HG03469 (cell line): ENCODE measurements around the gene CRIP3.
"Not testable (repeated sequence)": the region's sequence is repeated elsewhere in the genome, so short reads cannot be mapped to it uniquely, and the experiment has no call there.

Source experiments
- ATAC-seq: cut with Tn5 transposase; IDR thresholded peaks from one replicate; pipeline ENCODE4 v1.9.1; 2021; ENCODE audit warnings: mild to moderate bottlenecking, moderate library complexity, moderate number of reproducible peaks; ENCODE audit not compliant: unreplicated experiment

CRIP3 gene, protein sequence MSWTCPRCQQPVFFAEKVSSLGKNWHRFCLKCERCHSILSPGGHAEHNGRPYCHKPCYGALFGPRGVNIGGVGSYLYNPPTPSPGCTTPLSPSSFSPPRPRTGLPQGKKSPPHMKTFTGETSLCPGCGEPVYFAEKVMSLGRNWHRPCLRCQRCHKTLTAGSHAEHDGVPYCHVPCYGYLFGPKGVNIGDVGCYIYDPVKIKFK

DNA sequence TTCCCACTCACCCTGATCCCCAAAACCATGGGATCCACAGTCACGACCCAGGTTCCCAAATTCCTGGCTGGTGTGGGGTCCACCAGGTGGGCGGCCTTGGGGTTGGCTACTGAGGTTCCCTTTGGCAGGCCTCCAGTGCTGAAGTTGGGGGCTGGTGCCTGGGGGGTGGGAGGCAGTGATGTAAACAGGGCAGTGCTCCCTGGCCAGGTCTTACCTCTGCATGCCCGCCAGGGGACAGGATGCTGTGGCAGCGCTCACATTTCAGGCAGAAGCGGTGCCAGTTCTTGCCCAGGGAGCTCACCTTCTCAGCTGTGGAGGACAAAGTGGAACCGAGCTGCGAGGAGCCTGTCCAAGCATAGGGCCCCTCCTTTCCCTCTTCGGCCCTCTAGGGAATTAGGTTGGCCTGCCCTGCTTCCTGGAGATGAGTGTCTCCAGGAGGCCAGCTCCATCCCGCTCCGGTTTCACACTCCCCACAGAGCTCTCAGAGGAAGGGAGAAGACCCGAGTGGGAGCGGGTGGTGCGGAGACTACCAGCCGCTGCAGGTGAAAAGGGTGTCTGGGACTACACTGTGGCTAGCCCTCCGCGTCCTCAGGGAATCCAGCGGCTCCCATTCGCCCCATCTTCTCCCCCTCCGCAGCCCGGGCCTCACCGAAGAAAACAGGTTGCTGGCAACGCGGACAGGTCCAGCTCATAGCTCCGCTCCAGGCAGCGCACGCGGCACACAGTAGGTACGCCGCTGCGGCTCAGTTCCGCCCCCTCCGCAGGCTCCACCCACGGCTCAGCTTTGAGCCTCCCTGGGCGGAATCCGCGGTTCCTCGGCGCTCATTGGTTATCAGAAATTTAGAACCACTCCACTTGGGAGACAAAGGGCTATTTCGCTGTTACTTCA is at the start of gene CRIP3:
CRIP3 (minus strand) TSS at position 726 of the 889 bp plus-strand sequence; CDS start at position 692, 34 bp downstream.
- ATAC-seq = no peak

DNA sequence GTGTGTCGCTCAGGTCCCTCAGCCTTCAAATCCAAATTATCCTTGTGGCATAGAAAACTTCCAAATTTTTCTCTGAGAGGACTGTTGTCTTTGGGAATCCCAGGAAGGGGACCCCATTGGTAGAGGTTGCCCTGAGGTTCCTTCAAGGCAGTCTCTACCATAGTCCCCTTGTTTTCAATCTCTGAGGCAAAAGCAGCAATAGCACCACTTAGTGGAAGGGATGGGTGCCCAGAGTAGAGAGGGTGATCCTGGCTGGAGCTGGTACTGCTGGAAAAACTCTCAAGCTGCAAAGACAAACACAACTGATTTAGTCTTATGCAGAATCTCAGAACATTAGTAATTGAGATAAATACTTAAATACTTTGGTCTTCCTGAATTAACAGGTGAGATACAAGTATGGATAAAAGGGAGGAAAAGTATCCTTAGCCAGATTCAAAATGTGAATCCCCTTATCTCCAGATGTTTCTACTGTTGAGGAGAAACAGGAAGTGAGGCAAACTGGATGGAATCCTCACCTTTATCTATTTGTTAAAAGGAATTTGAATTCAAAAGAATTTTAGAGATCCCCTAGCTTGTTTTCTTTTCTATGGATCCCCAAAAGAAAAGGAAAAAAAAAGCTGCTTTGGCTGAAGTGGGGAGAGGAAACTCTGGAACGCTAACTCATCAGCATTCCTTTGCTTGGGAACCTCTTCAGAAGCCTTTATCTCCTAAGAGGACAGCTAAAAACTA is 47.4 kb upstream of the CRIP3 start:
- ATAC-seq = no peak

DNA sequence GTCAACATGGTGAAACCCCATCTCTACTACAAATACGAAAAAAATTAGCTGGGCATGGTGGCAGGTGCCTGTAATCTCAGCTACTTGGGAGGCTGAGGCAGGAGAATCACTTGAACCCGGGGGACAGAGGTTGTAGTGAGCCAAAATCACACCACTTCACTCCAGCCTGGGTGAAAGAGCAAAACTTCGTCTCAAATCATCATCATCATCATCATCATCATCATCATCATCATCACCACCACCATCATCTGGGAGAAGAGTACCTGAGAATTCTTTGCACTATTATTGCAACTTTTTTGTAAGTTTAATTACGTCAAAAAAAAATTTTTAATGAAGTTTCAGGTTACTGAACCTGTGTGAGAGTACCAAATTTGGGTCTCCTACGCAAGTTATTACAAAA is 43.3 kb upstream of the CRIP3 start:
- not testable (repeated sequence) for ATAC-seq

DNA sequence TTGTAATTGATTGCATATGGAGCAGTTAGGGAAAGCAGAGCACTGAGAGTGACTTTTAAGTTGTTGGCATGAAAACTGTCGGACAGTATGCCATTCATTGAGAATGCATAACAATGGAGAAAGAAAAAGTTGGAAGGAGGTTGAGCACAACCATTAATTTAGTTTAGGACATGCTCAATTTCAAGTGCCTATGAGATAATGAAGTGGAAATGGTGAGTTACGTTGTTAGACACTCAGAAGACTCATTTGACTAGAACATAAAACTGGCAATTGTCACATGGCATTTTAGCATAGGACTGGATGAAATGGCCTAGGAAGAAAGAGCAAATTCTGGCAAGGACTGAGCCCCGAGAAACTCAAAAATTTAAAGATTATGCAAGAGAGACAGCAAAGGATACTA is 38.8 kb upstream of the CRIP3 start:
- no peak for ATAC-seq

DNA sequence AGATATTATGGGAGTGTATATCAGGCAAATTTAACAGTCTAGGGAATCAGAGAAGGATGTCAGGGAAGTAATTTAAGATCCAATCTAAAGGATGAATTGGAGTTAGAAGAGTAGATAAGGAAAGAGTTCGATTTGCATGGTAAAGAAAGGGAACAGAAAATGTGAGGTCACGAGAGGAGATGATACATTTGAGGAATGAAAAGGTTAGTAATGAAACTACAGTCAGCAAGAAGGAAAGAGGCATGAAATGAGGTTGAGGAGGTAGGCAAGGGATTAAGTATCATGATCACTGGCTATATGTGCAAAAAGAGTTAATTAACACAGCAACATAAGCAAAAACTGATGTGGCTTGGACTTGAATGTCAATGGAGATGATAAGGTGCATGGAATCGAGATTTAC is 38.4 kb upstream of the CRIP3 start:
- no peak for ATAC-seq

DNA sequence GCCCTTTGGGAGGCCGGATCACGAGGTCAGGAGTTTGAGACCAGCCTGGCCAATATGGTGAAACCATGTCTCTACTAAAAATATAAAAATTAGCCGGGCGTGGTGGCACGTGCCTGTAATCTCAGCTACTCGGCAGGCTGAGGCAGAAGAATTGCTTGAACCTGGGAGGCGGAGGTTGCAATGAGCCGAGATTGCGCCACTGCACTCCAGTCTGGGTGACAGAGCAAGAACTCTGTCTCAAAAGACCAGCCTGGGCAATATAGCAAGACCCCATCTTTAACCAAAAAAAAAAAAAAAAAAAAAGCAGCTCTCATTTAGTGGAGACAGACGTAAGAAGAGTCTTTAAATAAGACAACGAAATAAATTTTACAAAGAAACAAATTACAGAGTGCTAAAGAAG is 37.6 kb upstream of the CRIP3 start:
- ATAC-seq = not testable (repeated sequence)

DNA sequence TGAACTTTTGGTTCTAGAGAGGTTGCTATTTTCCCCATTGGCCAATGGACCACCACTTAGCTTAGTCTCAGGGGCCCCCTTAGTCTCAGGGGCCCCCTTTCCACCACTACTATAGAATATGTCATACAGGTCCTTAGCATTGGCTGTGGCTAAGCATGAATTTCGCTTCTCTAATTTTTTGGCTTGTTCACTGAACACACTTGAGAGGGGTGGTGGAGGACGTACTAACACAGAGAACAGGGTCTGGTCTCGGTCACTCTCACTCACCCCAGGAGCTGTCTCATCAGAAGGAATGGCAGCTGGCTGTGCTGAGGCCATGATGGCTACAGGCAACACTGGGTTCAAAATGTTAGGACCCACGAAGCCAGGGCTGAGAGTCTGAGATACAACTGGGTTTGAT is 30.5 kb upstream of the CRIP3 start:
- ATAC-seq = peak; percentile 55

DNA sequence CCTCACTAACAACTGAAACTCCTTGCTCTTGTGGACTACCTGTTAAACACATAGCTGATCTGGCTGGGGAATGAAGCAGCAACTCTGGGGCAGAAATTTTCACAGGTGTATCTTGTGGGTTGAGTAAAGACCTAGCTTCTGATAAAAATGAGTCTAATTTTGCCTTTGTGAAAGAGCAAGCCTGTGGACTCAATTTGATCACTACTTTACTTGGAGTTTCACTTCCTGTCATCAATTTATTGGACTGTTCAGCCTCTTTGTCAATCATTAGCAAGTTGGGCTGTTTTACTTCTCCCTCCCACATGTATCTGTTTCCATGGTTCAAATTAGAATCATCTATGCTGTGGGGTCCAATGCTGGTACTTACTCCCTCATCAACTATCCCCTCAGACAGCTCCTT is 29.6 kb upstream of the CRIP3 start:
- ATAC-seq = no peak

DNA sequence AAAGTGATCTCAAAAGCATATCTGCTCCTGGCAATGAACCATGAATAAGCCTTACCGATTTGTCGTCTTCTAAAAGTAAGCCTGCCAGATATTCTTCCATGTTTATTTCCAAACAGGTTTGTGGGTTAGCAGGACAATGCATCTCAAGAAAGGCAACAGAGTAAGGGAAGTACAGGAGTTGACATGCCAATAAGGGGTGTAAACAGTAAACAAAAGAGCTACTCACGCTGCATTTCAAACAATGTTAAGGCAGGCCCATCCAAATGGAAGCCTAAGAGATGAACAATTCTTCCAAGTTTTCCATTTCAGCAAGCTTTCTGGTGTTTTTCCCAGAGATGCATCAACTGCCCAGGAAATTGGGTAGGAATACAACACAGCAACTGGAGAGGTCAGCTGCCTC is 27.8 kb upstream of the CRIP3 start:
- ATAC-seq = no peak

DNA sequence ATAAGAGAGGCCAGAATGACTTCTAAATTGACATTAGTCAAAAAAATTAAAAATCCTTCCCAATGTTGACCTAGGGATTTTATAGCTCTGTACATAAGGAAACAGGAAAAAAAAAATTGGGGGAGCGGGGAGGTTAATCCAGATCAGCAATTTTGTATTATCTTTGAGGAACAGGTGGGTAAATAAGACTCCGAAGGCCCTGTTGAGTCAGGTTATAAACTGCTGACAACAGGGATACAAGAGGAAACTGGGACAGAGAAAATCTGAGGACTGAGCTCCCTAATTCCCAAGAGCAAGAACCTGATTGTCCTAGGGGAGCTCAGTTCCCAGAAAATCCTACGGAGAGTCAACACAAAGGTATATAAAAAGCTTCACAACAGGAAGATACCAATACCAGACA is 26.8 kb upstream of the CRIP3 start:
- no peak for ATAC-seq

DNA sequence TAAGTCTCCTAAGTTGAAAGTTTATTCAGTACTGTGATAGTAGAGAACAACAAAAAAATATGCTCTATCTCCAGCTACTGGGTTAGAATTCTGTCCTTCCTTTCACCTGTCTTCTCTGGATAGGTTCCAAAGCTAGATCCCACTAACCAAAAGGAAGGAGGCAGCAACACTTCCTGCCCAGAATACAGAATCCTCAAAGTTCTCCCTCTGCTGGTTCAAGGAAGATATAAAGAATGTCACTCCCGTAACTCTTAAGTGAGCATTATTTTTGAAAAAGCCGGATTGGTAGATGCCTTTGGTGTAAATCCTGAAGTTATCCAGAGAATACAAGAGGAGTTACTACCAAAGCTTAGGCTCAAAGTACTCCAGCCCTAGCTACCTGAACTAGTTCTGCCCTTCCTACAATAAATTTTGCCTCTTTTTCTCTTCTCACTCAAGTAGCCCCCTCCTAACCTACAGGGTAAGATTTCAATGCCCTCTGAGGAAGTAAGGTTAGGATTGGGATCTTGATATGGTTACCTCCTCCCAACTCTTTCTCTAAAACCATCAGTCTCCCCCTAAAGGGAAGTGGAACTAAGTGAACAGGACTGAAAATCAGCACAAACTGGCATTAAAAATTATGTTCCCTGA is 26.0 kb upstream of the CRIP3 start:
- ATAC-seq = no peak

DNA sequence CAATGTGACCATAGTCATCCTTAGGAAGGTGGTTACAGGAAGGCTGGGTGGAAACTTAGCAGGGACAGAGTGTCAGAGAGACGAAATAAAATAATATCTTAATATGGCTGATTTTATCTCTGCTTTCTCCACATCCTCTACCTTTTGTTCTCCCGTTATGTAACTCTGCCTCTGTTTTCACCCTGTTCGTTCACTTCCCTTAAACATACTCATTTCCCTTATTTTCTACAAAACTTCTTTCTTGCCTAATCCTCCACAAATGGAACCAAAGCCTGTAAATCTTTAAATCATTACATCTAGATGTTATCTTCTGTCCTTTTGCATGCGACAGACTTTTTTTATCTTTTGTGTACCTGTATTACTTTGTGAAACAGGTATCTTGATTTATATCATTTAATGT is 23.3 kb upstream of the CRIP3 start:
- ATAC-seq = no peak

DNA sequence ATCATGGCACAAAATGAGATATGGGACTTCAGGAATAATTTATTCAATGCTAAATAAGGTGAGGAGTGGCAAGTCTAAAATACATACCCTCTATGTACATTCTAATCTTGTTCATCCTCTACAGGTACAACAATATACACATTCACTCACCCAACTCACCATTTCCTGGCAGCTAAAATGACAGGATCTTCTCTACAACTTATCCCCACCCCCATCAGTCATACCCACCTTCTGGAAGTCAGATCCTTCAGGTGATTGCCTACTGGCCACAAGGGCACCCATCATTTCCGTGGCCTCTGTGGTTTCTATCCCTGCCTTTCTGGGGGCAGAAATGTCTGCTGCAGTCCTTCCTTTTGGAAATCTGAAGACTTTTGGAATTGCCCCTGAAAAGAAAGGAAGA is 22.8 kb upstream of the CRIP3 start:
- no peak for ATAC-seq

DNA sequence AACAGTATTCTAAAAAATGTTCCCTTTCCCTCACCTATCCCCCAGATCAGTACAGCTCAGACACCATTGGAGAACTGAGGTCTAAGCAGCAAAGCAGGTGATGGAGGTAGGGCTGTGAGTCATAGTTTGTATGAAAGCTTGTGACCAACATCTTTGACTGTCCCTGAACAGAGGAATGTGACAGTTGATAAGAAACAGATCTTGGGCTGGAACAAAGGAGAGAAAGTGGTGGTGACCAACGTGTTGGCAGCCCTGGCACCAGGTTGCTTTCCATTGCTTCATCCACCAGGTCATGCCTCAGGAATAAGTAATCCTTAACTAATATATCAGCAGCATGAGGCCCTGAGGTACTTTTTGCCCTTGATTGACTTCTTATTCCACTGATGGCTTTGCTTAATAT is 19.9 kb upstream of the CRIP3 start:
- no peak for ATAC-seq

DNA sequence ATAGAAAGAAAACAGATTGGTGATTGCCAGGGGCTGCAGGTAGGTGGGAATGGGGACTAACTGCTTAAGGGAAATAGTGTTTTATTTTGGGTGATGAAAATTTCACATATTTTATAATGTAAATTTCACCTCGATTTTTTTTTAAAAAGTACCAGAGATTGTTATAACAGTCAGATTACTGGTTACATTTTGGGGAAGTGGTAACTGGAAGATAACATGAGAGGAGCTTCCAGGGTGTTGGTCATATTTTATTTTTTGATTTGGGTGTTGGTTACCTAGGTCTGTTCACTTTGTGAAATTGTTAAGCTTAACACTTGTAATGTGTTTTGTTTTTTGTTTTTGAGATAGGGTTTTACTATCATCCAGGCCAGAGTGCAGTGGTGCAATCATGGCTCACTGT is 17.2 kb upstream of the CRIP3 start:
- ATAC-seq = no peak

DNA sequence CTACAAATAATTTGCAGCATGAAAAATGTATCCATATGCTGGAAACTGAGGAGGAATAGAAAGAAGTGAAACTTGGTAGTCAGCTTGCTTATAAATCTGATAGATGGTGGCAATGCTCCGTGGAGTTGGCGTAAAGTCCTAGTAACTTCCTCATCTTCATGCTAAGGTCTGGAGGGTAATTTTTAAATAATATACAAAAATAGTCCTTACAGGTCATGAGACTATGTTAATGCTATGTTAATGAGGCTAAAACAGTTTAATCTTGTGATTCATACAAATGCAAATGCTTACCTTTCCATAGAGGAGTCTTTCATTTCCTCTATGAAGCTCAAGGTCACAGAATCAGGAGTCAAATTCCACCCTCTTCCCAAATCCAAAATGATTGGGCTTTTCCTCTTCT is 9.4 kb upstream of the CRIP3 start:
- ATAC-seq = no peak

DNA sequence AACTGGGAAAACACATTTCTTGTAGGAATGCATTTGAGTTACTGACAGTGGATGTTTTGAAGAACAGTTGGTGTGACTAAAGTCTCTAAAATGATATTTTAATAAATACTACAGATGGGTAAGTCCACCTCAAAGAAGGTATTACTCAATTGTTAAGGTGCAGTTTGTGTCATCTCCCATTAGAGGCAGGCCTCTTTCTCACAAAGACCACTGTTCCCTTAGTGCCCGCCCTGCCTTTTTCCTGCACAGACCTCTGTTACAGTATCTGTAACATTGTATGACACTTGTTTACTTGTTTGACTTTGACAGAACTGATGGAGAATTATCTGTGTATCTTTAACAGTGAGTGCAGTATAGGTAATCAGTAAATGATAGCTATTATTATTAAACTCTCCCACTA is 5.2 kb upstream of the CRIP3 start:
- ATAC-seq = no peak

DNA sequence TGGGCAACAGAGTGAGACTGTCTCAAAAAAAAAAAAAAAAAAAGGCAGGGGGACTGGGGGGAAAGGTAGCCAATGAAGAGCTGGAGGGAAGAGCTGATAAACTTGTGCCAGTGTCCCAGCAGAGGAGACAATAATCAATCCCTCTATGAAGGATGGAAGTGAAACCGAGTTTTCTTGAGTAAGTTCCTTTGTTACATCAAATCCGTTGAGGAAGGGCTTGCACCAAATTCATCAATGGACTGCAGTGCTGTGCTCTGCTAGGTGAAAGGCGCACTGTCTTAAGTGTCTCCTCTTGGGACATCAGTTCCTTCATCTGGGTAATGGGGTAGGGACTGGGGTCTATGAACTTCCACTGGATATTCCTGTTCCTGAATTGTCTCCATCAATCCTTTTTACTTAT is 3.0 kb upstream of the CRIP3 start:
- ATAC-seq = no peak

DNA sequence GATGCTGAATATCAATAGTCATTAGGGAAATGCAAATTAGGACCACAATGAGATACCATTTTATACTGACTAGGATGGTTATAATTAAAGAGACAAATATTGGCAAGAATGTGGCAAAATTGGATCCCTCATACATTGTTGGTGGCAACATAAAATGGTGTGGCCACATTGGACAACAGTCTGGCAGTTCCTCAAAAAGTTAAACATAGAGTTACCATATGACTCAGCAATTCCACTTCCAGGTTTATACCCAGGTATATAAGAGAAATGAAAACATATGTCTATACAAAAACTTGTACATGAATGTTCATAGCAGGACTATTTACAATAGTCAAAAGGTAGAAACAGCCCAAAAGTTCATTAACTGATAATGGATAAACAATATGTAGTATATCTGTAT is 2.0 kb upstream of the CRIP3 start:
- no peak for ATAC-seq

DNA sequence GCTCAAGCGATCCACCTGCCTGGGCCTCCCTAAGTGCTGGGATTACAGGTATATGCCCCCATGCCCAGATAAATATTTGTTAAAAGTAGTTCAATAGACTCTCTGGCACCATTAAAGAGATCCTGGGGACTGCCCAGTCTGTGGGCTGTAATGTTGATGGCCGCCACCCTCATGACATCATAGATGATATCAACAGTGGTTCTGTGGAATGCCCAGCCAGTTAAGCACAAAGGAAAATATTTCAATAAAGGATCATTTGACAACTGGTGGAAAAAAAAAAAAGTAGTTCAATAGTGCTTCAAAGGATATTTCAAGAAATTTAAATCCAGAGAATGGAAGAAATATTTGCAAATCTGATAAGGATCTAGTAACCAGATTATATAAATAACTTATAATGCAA is 1.5 kb upstream of the CRIP3 start:
- ATAC-seq = no peak

DNA sequence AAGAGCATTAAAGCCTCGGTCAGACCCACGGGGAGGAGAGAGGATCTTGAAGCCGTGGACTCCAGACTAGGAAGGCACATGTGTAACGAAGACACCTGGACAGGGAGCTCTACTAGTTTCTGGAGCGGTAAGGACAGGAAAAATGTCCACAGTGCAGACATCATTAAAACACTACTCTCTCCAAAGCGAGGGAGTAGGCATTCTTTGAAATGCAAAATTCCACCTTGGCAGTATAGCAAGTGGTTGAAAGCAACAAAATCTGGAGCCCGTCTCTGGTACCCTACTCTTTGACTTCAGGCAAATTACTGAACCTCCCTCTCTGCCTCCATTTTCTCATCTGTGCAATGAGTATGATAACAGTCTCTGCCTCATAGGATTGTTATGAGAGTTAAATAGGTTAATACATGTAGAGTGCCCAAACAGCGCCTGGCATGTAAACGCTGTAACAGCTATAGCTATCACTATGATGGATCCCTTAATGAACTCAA is 408 bp upstream of the CRIP3 start:
- ATAC-seq = no peak
